Right atrium auricular region (tissue), 2 donors: ENCODE measurements around the gene SFXN1. TPM values are rescaled to one million over a fixed set of nuclear protein-coding genes. Genes with fewer than 3 reads are reported as not detected.
A peak's percentile ranks its signal among the peaks of the same experiment; 100 is the strongest.

Experiments
- DNase-seq: peaks from one replicate; pipeline ENCODE4 v3.0.0-alpha.2; 2019; ENCODE audit warnings: low spot score
- H3K27ac ChIP-seq, 2 donors: fragments of 200-600 bp; sonication (generic); 1 replicate in 1 of 2; 2 replicates in 1 of 2; pipeline ENCODE4 v1.5.1; 2016 to 2019
- H3K27me3 ChIP-seq, 2 donors: fragments of 200-600 bp; sonication (generic); one replicate each; pipeline versions ENCODE4 v1.5.1 to v1.6.0; 2017 to 2019
- H3K36me3 ChIP-seq: fragments of 200-600 bp; sonication (generic); one replicate; pipeline ENCODE4 v1.5.1; 2016
- H3K4me1 ChIP-seq, 2 donors: fragments of 200-600 bp; sonication (generic); one replicate each; pipeline versions ENCODE4 v1.5.1 to v1.6.0; 2017 to 2019
- H3K4me3 ChIP-seq, 2 donors: fragments of 200-600 bp; sonication (generic); 1 replicate in 1 of 2; 2 replicates in 1 of 2; pipeline ENCODE4 v1.5.1; 2017 to 2019; ENCODE audit warnings: mild to moderate bottlenecking in 1 of 2, moderate library complexity in 1 of 2
- H3K9me3 ChIP-seq, 2 donors: fragments of 200-600 bp; sonication (generic); one replicate each; pipeline ENCODE4 v1.5.1; 2019
- CTCF ChIP-seq, 2 donors: fragments of 200-600 bp; sonication (generic); IDR thresholded peaks; one replicate each; pipeline ENCODE4 v1.5.1; 2019; ENCODE audit warnings: antibody characterized with exemption in 2 of 2
- total RNA-seq, 2 donors: library from RNA; depleted of rRNA; stranded (reverse); fragments of >200 nt; gene quantifications; one replicate each; pipeline ENCODE4 v1.1.0, GENCODE V29; 2016

SFXN1 gene
- total RNA-seq, 2 donors from 2014 or later, result 23.3 to 33.0 TPM

GRCh38 chr5:175544586-175544985 is 66.2 kb downstream of the SFXN1 start:
- H3K27ac ChIP-seq, result no peak overlapping the region
- no peak for DNase-seq
- no peaks in the 10 kb centered on the region for H3K27me3 ChIP-seq
- H3K4me1 ChIP-seq, result no peaks in the 10 kb centered on the region
- no peaks in the 10 kb centered on the region for H3K9me3 ChIP-seq
- H3K36me3 ChIP-seq, result no peaks in the 10 kb centered on the region
- no peak for TF ChIP-seq CTCF (IDR thresholded peaks at IDR 0.05)
- H3K4me3 ChIP-seq, result no peak overlapping the region

DNA sequence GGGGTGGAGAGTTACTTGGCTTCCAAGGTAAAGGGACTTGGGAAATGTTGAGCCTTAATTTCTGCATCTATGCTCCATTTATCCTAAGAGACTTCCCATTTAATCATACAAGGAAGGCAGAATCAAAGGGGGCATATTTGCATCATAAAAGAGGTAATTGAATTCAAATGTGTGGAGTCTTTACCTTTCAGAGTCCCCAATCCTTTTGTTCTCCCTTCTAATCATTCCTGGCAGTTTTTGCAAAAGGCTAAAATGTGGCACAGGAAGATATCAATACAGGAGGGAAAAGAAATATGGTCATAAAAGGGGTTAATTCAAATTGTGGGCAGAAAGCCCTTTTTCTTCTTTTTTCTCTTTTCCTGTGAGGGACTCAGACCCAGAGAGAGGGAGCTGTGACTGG is 69.5 kb downstream of the SFXN1 start:
- no peak for DNase-seq
- Histone ChIP-seq H3K27ac (no peak overlapping the region), H3K4me3 (no peak overlapping the region), H3K4me1 (no peaks in the 10 kb centered on the region), H3K9me3 (no peaks in the 10 kb centered on the region), H3K27me3 (no peaks in the 10 kb centered on the region), H3K36me3 (no peaks in the 10 kb centered on the region)
- TF ChIP-seq CTCF (IDR thresholded peaks at IDR 0.05), result no peak

DNA sequence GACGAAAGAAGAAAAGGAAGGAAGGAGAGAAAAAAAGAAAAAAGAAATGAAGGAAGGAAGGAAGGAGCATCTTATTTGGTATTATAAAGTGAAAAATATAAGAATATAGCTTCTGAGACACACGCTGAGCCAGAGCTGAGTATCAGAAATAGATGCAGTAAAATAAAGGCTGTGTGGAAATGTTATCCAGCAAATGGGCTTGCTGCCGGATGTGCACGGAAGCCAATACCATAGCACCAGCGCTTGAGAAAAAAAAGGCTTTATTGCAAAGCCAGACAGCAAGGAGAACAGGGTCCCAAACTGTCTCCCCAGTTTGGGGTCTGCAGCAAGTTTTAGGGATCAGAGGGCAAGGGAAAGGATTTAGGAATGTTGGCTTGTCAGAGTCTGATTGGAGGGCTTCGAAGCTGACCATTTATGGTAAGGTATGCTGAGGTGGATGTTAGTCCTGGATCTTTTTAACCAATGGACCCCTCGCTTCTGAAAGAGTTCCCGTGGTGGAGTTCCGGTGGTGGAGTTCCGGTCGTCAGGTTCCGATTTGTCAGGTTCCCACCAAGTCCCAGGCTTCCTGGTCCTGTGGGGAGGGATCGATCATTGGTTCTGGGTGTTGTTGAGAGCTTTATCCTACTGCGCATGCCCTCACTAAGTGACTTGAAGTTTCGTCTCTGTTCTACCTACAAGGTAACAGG is 70.4 kb downstream of the SFXN1 start:
- H3K27ac ChIP-seq, result no peak overlapping the region
- no peaks in the 10 kb centered on the region for H3K9me3 ChIP-seq
- no peak for TF ChIP-seq CTCF (IDR thresholded peaks at IDR 0.05)
- no peak overlapping the region for H3K4me3 ChIP-seq
- no peaks in the 10 kb centered on the region for H3K36me3 ChIP-seq
- DNase-seq, result peak; percentile 26
- no peaks in the 10 kb centered on the region for H3K4me1 ChIP-seq
- no peaks in the 10 kb centered on the region for H3K27me3 ChIP-seq

DNA sequence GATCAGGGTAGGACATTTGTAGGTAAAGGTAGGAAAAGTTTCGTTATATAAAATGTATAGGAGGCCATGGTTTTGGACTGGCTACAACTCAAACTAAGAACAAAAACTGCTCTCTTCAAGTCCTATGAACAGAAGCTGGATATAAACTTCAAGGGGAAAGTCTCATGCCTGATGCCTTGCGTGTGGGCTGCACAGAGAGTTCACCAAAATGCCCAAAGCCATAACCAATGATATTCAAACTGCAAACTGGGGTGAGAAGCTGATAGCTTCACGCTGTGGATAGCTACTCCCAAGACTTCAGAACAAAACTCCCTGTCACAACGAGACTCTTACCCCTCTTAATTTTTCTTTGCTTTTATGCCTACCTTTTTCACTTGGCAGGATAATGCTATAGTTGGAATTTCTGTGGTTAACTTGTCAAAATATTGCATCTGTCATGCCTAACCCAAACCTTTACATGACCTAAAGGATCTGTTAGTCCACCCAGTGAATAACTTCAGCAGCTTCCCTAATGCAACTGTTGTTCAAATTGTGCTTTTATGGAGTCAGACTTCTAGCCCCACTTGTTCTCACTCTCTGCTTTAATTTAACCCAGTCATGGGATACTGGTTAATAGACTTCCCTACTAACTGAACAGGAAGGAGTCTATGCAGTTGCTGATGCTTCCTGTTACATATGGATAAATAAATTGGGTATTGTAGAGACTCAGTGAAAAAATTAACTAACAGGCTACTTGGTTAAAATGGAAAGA is 71.9 kb downstream of the SFXN1 start:
- H3K27me3 ChIP-seq, result no peaks in the 10 kb centered on the region
- no peaks in the 10 kb centered on the region for H3K9me3 ChIP-seq
- H3K36me3 ChIP-seq, result no peaks in the 10 kb centered on the region
- H3K4me3 ChIP-seq, result no peak overlapping the region
- no peak for TF ChIP-seq CTCF (IDR thresholded peaks at IDR 0.05)
- no peak for DNase-seq
- H3K27ac ChIP-seq, result no peak overlapping the region
- H3K4me1 ChIP-seq, result no peaks in the 10 kb centered on the region

DNA sequence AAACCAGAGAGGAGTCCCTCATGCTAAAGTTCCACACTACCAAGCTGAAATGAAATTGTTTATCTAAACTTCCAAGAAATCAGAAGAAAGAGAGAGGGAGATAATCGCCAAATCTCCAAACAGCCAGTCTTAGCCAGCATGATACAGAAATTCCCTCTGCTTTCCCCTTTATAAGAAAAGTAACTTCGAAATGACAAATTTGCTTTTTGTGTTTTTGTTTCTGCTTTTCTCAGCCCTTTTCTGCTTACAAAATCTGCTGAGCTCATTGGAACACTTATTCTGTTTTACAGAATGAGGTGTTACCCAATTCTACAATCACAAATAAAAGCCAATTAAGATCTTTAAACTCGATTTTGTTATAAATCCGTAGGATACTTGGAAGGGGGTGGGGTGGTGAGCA is 72.9 kb downstream of the SFXN1 start:
- TF ChIP-seq CTCF (IDR thresholded peaks at IDR 0.05), result no peak
- Histone ChIP-seq H3K27me3 (no peaks in the 10 kb centered on the region), H3K4me1 (no peaks in the 10 kb centered on the region), H3K9me3 (no peaks in the 10 kb centered on the region), H3K27ac (no peak overlapping the region), H3K36me3 (no peaks in the 10 kb centered on the region), H3K4me3 (no peak overlapping the region)
- no peak for DNase-seq
